Measurements from ENCODE around the gene CTDSPL. TPM values are rescaled to one million over a fixed set of nuclear protein-coding genes. Genes with fewer than 3 reads are reported as not detected.

The CTDSPL gene
- total and polyA plus RNA-seq, 2 of the 8 experiments (the other 6 are each of a cell fraction or from before 2014, with no cell fraction given): 20.3 to 42.2 TPM

- no peak overlapping the region for H2AFZ ChIP-seq (ENCODE audit: low read length)
- H3K79me1 ChIP-seq (ENCODE audit: low read depth, low read length): no peaks in the 10 kb centered on the region; the same call in 1 of the 2 replicates
- ChIA-PET CTCF (ENCODE audit: partially characterized antibody) (interaction anchor here (3.8 kb wide), 1 partner anchor 14 kb away, joined by 24 read pairs; no protein-coding TSS in a partner anchor), POLR2A (ENCODE audit: partially characterized antibody) (no interaction called here)
- H3K9me3 ChIP-seq (ENCODE audit: insufficient read depth in 2 of 2, low read depth in 1 of 2, low read length in 1 of 2): no peaks in the 10 kb centered on the region
- H3K23ac ChIP-seq (ENCODE audit: insufficient read length): no peak overlapping the region
- no peak overlapping the region for H3K4me3 ChIP-seq (ENCODE audit: extremely low read depth in 1 of 4, insufficient read depth in 2 of 4, low read depth in 3 of 4, low read length in 4 of 4)
- H2AK5ac ChIP-seq (ENCODE audit: low read depth, low read length): no peak overlapping the region
- no peak overlapping the region for H3K4me2 ChIP-seq (ENCODE audit: insufficient read depth in 1 of 2, low read depth in 2 of 2, low read length in 2 of 2)
- no peak overlapping the region for H3K14ac ChIP-seq (ENCODE audit: insufficient read length)
- no peaks in the 10 kb centered on the region for H3K27me3 ChIP-seq (replicated peaks in 1 of 4; ENCODE audit: control insufficient read depth in 3 of 4, extremely low read depth in 1 of 4, insufficient read depth in 3 of 4, low read length in 3 of 4)
- H3K23me2 ChIP-seq (ENCODE audit: low read depth, low read length): no peaks in the 10 kb centered on the region
- no peaks in the 10 kb centered on the region for H4K20me1 ChIP-seq (replicated peaks in 1 of 2; ENCODE audit: control insufficient read depth in 1 of 2, insufficient read depth in 2 of 2, low read length in 2 of 2)
- no peak overlapping the region for H2BK20ac ChIP-seq (ENCODE audit: low read length)
- no peak for FAIRE-seq
- H2BK5ac ChIP-seq (ENCODE audit: low read depth, low read length): no peak overlapping the region
- no peak overlapping the region for H2BK15ac ChIP-seq (ENCODE audit: low read length)
- no peak overlapping the region for H4K91ac ChIP-seq (replicated peaks; ENCODE audit: insufficient read length, low read length)
- no peak overlapping the region for H2BK12ac ChIP-seq (ENCODE audit: low read depth, low read length)
- 90% methylated on average over 1 of the region's 1 CpG; no CpG with 5 or more reads in 1 of the 2 experiments for WGBS, 2 experiments (ENCODE audit: extremely low coverage in 1 of 2, insufficient coverage in 1 of 2, insufficient read length in 1 of 2, insufficient replicate concordance in 2 of 2, low coverage in 1 of 2, low lambda C conversion rate in 2 of 2, missing lambda C conversion rate in 1 of 2)
- no peaks in the 10 kb centered on the region; a peak in 1 of 8 replicates for H3K36me3 ChIP-seq (ENCODE audit: control insufficient read depth in 2 of 4, insufficient read depth in 4 of 4, low read length in 3 of 4)
- no peaks in the 10 kb centered on the region for H3K79me2 ChIP-seq (ENCODE audit: control insufficient read depth in 1 of 2, insufficient read depth in 2 of 2, low read length in 2 of 2)
- H3K56ac ChIP-seq (replicated peaks; ENCODE audit: insufficient read length, low read depth, low read length): no peak overlapping the region
- no peak overlapping the region for H3K27ac ChIP-seq (ENCODE audit: low read depth, low read length)
- no peak overlapping the region for H3K18ac ChIP-seq (ENCODE audit: extremely low read depth, low read length)
- H2BK120ac ChIP-seq (replicated peaks; ENCODE audit: low read depth, low read length): no peak overlapping the region
- H3K4ac ChIP-seq (replicated peaks; ENCODE audit: insufficient read length, low read depth, low read length): no peak overlapping the region
- H3K9ac ChIP-seq (replicated peaks in 1 of 4; ENCODE audit: extremely low read depth in 1 of 4, low read depth in 3 of 4, low read length in 3 of 4): no peak overlapping the region
- no peak for DNase-seq (ENCODE audit: low read depth in 1 of 2, low spot score in 2 of 2)
- H4K5ac ChIP-seq (ENCODE audit: insufficient read length, low read depth, low read length): no peak overlapping the region
- H3K4me1 ChIP-seq (replicated peaks in 1 of 4; ENCODE audit: control insufficient read depth in 3 of 4, insufficient read depth in 4 of 4, low read length in 3 of 4): peaks cover 0 to 3% (median 3%) of the 10 kb centered on the region in 4 experiments; a peak in 3 of 7 replicates
- no peak overlapping the region for H4K8ac ChIP-seq (ENCODE audit: extremely low read depth, insufficient read depth, low read length)
- no peak for TF ChIP-seq HDAC6 (IDR thresholded peaks at IDR 0.05; ENCODE audit: low read depth, low read length)
These were observed 90.9 kb downstream of the CTDSPL start for GRCh38 chr3:37952564-37952963.
